Thyroid gland (tissue), 4 donors: ENCODE measurements around the gene TBXA2R. TPM values are rescaled to one million over a fixed set of nuclear protein-coding genes. Genes with fewer than 3 reads are reported as not detected.
A peak's percentile ranks its signal among the peaks of the same experiment; 100 is the strongest.
"Not testable (repeated sequence)": the region's sequence is repeated elsewhere in the genome, so short reads cannot be mapped to it uniquely, and the experiment has no call there.

Experiments used
- DNase-seq, 2 donors: peaks; one replicate each; pipeline ENCODE4 v3.0.0-alpha.2; 2019
- H3K27ac ChIP-seq, 3 donors: fragments of 200-600 bp; sonication (generic); 1 replicate in 2 of 3; 2 replicates in 1 of 3; pipeline ENCODE4 v1.5.1; 2016 to 2019; ENCODE audit warnings: mild to moderate bottlenecking in 1 of 3, moderate library complexity in 1 of 3
- H3K27me3 ChIP-seq: fragments of 200-600 bp; sonication (generic); one replicate; pipeline ENCODE4 v1.5.1; 2019
- H3K36me3 ChIP-seq, 2 donors: fragments of 200-600 bp; sonication (generic); one replicate each; pipeline ENCODE4 v1.5.1; 2016 to 2019
- H3K4me1 ChIP-seq, 2 donors: fragments of 200-600 bp; sonication (generic); one replicate each; pipeline ENCODE4 v1.5.1; 2017 to 2019
- H3K4me3 ChIP-seq, 3 donors: fragments of 200-600 bp; sonication (generic); replicated peaks in 1 of 3; 1 replicate in 2 of 3; 2 replicates in 1 of 3; pipeline ENCODE4 v1.5.1; 2016; ENCODE audit warnings: mild to moderate bottlenecking in 1 of 3
- H3K9me3 ChIP-seq: fragments of 200-600 bp; sonication (generic); one replicate; pipeline ENCODE4 v1.5.1; 2017
- CTCF ChIP-seq, 6 experiments: fragments of 200-600 bp in 3 of 6; fragments of 450-650 bp in 3 of 6; sonication (generic) in 3 of 6; IDR thresholded peaks; one replicate each; pipeline ENCODE4 v1.5.1; 2016 to 2019; ENCODE audit warnings: antibody characterized with exemption in 6 of 6, mild to moderate bottlenecking in 2 of 6, inconsistent platforms in 1 of 6, moderate library complexity in 1 of 6
- POLR2A ChIP-seq, 2 donors: fragments of 450-650 bp; IDR thresholded peaks; one replicate each; pipeline ENCODE4 v1.6.1; 2017; ENCODE audit warnings: antibody characterized with exemption in 2 of 2, mild to moderate bottlenecking in 2 of 2, moderate library complexity in 1 of 2
- WGBS, 2 donors: methylation state at CpG; one replicate each; pipeline ENCODE4 v1.1.5; 2017; 5-methylcytosine and 5-hydroxymethylcytosine counted together
- intact Hi-C: fragments of 100-400 bp; cut with DNase I; formaldehyde crosslinking; loops from one replicate; pipeline ENCODE4 v1.15.1; 2023
- total RNA-seq, 4 donors: library from RNA; depleted of rRNA; stranded (reverse); fragments of >200 nt; gene quantifications; one replicate each; pipeline ENCODE4 v1.2.3, GENCODE V29; 2016

The TBXA2R gene
- total RNA-seq, 4 donors from 2014 or later, result 0.40 to 2.1 (median 1.3) TPM

DNA sequence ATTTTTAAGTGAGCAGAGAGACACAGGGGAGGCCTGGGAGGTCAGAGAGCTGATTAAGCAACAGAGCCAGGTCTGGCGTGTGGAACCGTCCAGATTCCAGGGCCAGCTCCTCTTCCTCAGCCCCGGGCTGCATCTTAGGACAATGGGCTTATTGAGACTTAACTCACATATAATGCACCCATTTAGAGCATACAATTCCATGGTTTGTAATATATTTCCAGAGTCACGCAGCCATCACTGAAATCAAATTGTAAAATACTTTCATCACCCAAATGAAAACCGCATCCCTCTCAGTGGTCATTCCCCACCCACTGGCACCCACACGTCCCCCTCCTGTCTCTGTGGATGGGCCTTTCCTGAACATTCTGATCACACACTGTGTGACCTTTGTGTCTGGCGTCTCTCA is 36.1 kb downstream of the TBXA2R start:
- 75 to 83% methylated on average over 7 of the region's 7 CpGs for WGBS, 2 donors
- no peaks in the 10 kb centered on the region for H3K27me3 ChIP-seq
- intact Hi-C loops, result loop anchor here (5.0 kb wide), 1 partner anchor 57 kb away; the partner anchor contains the start of gene CACTIN
- H3K27ac ChIP-seq, result no peak overlapping the region
- H3K4me3 ChIP-seq, result no peak overlapping the region
- no peaks in the 10 kb centered on the region for H3K36me3 ChIP-seq
- no peaks in the 10 kb centered on the region for H3K9me3 ChIP-seq
- H3K4me1 ChIP-seq, result peaks cover 11 to 12% of the 10 kb centered on the region in 2 donors
- TF ChIP-seq CTCF (IDR thresholded peaks at IDR 0.05) (no peak), POLR2A (IDR thresholded peaks at IDR 0.05) (no peak)
- DNase-seq, result no peak

- peaks cover 11 to 12% of the 10 kb centered on the region in 2 donors for H3K4me1 ChIP-seq
- DNase-seq, H3K27ac ChIP-seq, H3K27me3 ChIP-seq, H3K4me3 ChIP-seq, H3K9me3 ChIP-seq, H3K36me3 ChIP-seq: not testable (repeated sequence)
- 84 to 90% methylated on average over 11 of the region's 11 CpGs for WGBS, 2 donors
- intact Hi-C loops, result loop anchor here (5.0 kb wide), 1 partner anchor 57 kb away; the partner anchor contains the start of gene CACTIN
Measured at GRCh38 chr19:3570042-3570441, 36.6 kb downstream of the TBXA2R start.

DNA sequence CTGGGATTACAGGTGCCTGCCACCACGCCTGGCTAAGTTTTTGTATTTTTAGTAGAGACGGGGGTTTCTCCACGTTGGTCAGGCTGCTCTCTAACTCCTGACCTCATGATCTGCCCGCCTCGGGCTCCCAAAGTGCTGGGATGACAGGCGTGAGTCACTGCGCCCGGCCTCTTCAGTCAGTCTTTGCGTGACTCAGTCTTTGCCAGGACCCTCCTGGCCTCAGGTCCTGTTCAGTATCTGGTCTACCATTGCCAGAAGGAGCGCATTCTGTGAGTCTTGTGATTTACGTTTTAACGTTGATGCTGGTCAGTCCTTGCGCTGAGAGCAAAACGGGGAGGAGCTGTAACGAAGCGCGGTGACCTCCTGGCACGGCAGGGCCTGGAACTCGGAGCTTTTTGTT is 41.5 kb downstream of the TBXA2R start:
- Histone ChIP-seq H3K9me3 (no peaks in the 10 kb centered on the region), H3K36me3 (no peaks in the 10 kb centered on the region), H3K27ac (no peak overlapping the region), H3K4me3 (no peak overlapping the region), H3K27me3 (no peaks in the 10 kb centered on the region), H3K4me1 (no peaks in the 10 kb centered on the region)
- 84 to 89% methylated on average over 19 of the region's 19 CpGs for WGBS, 2 donors
- intact Hi-C loops, result no loop called here
- no peak for TF ChIP-seq POLR2A (IDR thresholded peaks at IDR 0.05)
- no peak for TF ChIP-seq CTCF (IDR thresholded peaks at IDR 0.05)
- no peak for DNase-seq

- 72 to 76% methylated on average over 11 to 17 of the region's 17 CpGs for WGBS, 2 donors
- Histone ChIP-seq H3K4me1 (no peaks in the 10 kb centered on the region), H3K4me3 (no peak overlapping the region), H3K27ac (no peak overlapping the region), H3K36me3 (no peaks in the 10 kb centered on the region), H3K27me3 (no peaks in the 10 kb centered on the region), H3K9me3 (no peaks in the 10 kb centered on the region)
- DNase-seq, result no peak
- no peak for TF ChIP-seq CTCF (IDR thresholded peaks at IDR 0.05)
- no peak for TF ChIP-seq POLR2A (IDR thresholded peaks at IDR 0.05)
- intact Hi-C loops, result no loop called here
Measured at GRCh38 chr19:3563709-3564524, 42.8 kb downstream of the TBXA2R start.

GRCh38 chr19:3557461-3558248 is 49.0 kb downstream of the TBXA2R start, which contains the start of gene MFSD12:
Gene MFSD12 (minus strand): TSS chr19:3557586. CDS start chr19:3557403, 183 bp downstream.
- H3K4me3 ChIP-seq, result peak within 1 kb of the TSS; percentile 74 to 86 (median 76)
- H3K27me3 ChIP-seq, result no peaks in the 10 kb centered on the region
- 0 to 1% methylated on average over 9 to 12 of the region's 81 CpGs for WGBS, 2 donors
- intact Hi-C loops, result loop anchor here (2.0 kb wide), 1 partner anchor 15 kb away; the partner anchor contains the start of gene HMG20B
- no peaks in the 10 kb centered on the region for H3K36me3 ChIP-seq
- no peaks in the 10 kb centered on the region for H3K9me3 ChIP-seq
- H3K27ac ChIP-seq, result peak within 1 kb of the TSS; percentile 46 to 65 (median 55)
- DNase-seq, result peak; percentile 95
- TF ChIP-seq CTCF (IDR thresholded peaks at IDR 0.05) (no peak), POLR2A (IDR thresholded peaks at IDR 0.05) (peak in 1 of 2 donors; percentile 85)
- H3K4me1 ChIP-seq, result peaks cover 7 to 20% of the 10 kb centered on the region in 2 donors
